GM12873 (cell line): ENCODE measurements around the gene BMP8B.
A peak's percentile ranks its signal among the peaks of the same experiment; 100 is the strongest.

Experiments
- TF ChIP-seq, protein P1 (sequence below): IDR thresholded peaks from 2 replicates; pipeline ENCODE4 v1.5.1; 2012; ENCODE audit warnings: low read depth, mild to moderate bottlenecking, moderate library complexity, low read length, control low read depth; ENCODE audit not compliant: insufficient read depth; ENCODE audit errors: missing control alignments

The BMP8B gene

DNA sequence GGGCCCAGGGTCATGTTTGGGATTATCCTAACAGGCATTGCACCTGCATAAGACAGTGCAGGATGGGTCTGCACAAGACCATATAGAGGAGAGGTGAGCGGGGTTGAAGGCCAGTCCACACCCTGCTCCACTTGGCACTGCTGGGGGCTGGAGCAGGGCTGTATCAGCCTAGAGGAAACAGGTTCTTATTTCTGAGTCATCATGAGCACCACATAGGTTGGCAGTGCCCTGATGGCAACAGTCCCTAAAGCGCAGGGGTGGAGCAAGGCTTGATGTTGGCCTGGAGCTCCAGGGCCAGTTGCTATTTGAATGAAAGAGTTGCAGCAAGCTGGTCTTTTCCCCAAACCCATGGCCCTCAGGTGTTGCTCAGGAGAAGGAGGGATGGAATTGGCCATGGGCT lies 29.8 kb upstream of the BMP8B start:
- TF ChIP-seq, protein P1, sequence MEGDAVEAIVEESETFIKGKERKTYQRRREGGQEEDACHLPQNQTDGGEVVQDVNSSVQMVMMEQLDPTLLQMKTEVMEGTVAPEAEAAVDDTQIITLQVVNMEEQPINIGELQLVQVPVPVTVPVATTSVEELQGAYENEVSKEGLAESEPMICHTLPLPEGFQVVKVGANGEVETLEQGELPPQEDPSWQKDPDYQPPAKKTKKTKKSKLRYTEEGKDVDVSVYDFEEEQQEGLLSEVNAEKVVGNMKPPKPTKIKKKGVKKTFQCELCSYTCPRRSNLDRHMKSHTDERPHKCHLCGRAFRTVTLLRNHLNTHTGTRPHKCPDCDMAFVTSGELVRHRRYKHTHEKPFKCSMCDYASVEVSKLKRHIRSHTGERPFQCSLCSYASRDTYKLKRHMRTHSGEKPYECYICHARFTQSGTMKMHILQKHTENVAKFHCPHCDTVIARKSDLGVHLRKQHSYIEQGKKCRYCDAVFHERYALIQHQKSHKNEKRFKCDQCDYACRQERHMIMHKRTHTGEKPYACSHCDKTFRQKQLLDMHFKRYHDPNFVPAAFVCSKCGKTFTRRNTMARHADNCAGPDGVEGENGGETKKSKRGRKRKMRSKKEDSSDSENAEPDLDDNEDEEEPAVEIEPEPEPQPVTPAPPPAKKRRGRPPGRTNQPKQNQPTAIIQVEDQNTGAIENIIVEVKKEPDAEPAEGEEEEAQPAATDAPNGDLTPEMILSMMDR, result no peak

DNA sequence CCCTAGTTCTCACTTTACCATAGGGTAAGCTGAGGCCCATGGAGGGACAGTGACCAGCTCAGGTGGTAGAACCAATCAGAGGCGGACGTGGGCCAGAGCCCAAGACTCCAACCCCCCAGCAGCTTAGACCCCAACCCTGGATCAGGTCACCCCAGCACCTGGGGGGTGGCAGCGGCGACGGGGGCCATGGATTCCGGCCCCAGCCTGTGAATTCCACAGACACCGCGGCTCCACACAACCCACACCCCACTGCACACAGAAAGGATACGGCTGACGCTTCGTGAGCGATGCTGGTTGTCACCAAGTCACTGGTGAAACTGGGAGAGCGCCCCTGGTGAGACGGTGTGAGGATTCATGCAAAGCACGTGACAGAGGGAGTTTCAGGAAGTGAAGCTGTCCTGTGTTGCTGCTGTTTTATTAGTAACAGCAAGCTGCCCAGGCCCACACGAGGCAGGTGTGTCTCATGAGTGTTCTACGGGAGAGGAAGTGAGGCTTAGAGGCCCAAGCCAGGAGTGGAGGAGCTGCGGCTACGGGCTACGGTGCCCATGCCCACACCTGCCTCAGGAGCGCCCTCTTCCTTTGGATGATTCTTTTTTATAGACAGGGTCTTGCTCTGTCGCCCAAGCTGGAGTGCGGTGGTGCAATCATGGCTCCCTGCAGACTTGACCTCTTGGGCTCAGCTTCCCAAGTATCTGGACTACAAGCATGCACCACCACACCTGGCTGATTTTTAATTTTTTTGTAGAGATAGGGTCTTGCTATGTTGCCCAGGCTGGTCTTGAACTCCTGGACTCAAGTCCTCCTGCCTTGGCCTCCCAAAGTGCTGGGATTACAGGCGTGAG lies 28.6 kb upstream of the BMP8B start:
- TF ChIP-seq, protein P1, result peak; percentile 35

DNA sequence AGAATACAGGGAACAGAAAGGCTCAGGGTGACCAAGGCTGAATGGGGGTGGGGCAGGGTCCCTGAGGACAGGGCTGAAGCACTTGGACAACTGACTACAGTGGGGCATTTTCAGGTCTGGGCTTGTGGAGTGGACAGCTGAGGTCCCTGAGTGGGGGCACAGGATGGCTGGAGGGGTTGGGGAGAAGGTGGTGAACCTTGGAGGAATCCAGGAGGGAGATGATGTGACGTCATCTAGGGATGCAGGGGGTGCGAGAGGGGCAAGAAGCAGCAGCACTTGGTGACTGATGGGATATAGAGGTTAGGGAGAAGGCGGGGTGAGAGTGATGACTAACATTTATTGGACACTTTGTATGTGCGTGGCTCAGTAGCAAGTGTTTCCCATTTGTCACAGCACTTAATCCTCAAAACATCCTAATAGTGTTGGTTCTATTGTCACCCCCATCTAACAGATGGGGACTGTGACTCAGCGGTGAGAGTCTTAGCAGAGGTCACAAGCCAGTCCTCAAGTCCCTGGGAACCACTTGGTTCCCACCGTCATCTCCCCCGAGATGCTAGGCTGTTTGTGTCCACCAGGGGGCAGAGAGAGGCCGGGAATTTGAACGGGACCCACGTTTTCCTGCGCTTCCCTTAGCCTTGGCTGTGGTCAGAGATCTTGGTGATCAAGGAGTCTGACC lies 27.9 kb upstream of the BMP8B start:
- TF ChIP-seq, protein P1, result peak; percentile 85

DNA sequence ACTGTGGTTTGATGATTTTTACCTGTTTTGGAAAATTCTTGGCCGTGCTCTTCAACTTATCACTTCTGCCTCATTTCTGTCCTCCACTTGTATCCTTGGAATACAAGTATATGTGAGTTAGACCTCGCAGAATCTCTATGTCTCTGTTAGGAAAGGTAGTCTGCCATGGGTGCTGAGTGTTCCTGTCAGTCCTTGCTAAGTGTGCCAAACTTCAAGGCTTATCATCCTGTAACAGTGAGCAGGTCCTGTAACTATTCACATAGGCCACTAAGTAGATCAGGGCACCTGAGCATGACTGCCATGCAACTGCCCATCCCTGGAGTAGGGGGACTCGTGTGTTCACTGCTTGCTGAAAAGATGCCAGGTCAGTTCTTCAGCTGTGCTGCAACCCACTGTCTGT lies 24.2 kb upstream of the BMP8B start:
- TF ChIP-seq, protein P1, result no peak

DNA sequence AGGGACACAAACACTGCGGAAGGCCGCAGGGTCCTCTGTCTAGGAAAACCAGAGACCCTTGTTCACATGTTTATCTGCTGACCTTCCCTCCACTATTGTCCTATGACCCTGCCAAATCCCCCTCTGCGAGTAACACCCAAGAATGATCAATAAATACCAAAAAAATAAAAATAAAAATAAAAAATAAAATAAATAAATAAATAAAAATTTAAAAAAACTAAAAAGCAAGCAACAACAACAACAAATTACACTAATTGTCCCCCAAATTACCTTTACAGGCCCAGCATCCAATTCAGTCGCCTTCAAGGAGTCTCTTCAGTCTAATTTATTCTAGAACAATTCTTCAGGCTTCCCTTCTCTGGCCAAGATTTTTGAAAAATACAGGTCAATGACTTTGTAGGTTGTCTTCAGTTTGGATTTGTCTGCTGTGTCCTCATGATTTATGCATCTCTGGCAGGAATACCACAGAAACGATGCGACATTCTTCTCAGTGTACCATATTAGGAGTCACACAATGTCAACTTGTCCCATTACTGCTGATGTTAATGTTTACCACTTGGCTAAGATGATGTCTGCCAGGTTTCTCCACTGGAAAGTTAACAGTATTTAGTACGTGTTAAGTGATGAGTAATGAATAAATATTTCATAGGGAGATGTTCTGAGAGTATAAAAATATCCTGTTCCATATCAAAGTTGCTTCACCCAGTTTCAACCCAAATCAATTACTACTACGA lies 20.3 kb upstream of the BMP8B start:
- TF ChIP-seq, protein P1, result no peak

DNA sequence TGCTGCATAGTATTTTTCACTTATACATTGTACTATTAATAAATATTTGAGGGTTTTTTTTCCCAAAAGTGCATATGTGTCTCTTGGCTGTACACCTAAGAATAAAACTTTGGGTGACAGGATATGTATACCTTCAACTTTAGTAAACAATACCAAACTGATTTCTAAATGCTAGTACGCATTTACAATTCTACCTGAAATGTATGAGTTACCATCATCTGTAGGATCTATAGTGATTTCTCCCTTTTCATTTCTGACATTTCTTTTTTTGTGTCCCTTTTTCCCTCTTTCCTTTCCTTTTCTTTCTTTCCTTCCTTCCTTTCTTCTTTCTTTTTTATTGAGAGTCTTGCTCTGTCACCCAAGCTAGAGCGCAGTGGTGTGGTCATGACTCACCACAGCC lies 16.7 kb upstream of the BMP8B start:
- TF ChIP-seq, protein P1, result no peak

DNA sequence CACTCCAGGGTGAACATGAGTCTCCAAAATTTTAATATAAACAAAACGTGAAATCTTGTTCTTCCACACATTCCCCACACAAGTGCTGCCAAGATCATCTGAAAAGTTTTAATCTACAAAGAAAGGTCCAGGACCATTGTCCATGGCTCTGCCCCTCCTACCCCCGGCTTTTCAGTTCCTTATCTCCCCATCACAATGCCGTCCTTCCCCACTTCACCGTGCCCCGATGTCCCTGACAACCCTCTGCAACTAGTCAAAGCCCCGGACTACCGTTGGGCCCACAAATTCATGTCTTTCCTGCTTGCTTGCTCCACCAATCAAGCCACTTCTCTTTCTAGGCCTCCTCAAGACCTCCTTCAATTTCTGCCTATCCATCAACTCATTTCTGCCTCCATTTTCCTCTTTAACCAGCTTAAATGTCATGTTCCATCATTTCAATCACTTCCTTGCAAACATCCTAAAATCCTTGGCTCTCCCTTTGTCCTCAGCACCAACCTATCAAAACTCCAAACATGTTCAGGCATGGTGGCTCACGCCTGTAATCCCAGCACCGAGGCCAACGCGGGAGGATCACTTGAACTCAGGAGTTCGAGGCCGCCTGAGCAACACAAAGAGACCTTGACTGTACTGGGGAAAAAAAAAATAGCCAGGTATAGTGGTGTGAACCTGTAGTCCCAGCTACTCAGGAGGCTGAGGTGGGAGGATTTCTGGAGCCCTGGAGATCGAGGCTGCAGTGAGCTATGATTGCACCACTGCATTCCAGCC lies 14.0 kb upstream of the BMP8B start:
- TF ChIP-seq, protein P1, result no peak
